HG03378 (cell line): Measurements from ENCODE around the gene GPBAR1.
"Not testable (repeated sequence)": the region's sequence is repeated elsewhere in the genome, so short reads cannot be mapped to it uniquely, and the experiment has no call there.

Source experiments
- ATAC-seq: cut with Tn5 transposase; IDR thresholded peaks from one replicate; pipeline ENCODE4 v1.9.1; 2021; ENCODE audit warnings: mild to moderate bottlenecking, moderate library complexity; ENCODE audit not compliant: unreplicated experiment

The GPBAR1 gene

DNA sequence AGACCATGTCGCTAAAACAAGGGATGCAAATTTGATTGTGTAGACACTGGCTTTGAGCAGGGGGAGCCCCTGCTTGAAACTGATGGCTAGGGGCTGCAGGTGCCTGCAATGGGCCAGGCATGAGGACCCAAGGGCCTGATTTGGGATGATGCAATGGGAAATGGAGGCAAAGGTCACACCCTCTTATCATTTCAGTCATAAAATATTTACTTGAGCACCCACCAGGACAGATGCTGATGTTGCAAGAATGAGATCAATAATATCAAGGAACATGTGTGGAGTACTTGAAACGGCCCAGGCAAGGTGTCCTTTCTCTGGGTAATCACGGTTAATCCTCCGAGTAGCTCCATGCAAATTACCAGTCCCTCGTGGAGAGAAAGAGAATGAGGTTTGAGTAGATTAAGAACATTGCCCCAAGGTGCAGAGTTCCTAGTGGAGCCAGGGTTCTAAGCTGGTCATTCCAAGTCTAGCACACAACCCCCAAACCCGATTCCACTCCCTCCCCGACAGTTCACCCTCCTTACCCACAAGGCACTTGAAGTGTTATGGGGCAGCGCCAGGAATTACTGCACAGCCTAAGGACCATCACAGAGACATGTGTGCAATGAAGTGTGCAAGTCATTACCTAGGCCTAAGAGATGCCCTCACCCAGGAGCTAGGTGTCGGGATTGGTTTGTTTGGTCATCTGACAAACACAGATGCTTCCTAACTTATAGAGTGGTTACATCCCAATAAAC, 45.5 kb downstream of the GPBAR1 start:
- ATAC-seq: no peak

DNA sequence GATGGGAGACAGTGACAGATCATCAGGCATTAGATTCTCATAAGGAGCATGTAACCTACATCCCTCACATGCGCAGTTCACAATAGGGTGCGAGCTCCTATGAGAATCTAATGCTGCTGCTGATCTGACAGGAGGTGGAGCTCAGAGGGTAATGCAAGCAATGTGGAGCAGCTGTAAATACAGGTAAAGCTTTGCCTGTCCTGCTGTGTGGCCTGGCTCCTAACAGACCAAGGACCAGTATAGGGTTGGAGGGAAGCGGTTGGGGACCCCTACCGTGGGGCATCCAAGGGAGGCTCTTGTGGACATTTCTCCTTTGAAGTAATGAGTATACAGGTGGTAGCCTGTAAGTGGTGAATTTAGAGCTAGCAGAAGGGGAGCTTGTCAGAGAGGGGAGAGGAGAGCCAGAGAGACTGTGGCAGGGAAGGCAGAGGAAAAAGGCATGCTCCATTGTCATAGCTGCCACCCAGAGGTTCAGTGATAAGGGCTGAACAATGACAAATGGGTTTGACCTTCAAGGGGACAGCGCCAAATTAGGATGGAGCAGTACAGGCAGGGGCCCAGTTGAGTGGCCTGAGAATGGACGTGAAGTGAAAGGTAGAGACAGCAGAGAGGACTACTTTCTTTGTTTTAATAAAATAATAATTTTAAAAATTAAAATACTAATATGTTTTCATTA, 46.7 kb downstream of the GPBAR1 start:
- ATAC-seq: no peak

DNA sequence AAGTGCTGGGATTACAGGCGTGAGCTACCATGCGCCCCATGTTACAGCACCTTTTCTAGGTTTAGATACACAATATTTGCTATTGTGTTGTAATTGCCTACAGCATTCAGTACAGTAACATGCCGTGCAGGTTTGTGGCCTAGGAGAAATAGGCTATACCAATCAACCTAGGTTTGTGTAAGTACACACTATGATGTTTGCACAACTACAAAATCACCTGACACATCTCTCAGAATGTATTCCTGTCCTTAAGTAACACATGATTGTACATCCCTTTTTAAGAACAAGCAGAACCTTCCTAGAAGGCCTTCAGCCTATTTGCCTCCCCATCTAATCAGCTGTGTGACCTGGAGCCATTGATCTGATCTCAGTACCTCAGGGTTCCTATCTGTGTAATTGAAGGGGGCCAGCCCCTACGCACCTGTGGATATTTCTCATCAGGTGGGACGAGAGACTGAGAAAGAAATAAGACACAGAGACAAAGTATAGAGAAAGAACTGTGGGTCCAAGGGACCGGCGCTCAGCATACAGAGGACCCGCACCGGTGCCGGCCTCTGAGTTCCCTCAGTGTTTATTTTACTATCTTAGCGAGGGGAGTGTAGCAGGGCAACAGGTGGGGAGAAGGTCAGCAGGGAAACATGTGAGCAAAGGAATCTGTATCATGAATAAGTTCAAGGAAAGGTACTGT, 50.2 kb downstream of the GPBAR1 start:
- ATAC-seq: no peak

DNA sequence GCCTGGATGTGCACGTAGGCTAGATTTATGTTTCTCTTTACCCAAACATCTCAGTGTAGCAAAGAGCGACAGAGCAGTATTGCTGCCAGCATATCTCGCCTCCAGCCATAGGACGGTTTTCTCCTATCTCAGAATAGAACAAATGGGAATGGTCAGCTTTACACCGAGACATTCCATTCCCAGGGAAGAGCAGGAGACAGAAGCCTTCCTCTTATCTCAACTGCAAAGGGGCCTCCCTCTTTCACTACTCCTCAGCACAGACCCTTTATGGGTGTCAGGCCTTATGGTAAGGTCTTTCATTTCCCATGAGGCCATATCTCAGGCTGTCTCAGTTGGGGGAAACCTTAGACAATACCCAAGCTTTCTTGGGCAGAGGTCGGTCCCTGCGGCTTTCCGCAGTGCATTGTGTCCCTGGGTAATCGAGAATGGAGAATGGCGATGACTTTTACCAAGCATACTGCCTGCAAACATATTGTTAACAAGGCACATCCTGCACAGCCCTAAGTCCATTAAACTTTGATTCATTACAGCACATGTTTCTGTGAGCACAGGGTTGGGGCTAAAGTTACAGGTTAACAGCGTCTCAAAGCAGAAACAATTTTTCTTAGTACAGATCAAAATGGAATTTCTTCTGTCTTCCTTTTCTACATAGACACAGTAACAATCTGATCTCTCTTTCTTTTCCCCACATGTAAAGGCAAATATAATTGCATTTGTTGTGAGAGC, 50.9 kb downstream of the GPBAR1 start:
- ATAC-seq: not testable (repeated sequence)

DNA sequence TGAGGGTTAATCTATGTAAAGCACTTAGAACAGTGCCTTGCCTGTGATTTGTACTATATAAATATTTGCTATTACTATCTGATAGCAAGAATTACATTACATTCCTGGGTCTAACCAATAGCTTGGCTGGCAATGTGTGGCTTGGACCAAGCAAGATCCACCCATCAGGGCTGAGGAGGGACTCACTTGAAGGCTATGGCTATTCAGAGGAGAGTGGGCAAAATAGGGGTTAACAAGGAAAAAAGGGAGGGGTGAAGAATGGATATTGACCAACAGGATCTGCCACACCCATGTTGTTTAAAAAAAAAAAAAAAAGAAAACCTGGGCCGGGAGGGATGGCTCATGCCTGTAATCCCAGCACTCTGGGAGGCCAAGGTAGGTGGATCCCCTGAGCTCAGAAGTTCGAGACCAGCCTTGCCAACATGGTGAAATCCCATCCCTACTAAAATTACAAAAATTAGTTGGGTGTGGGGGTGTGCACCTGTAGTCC, 51.5 kb downstream of the GPBAR1 start:
- no peak for ATAC-seq

DNA sequence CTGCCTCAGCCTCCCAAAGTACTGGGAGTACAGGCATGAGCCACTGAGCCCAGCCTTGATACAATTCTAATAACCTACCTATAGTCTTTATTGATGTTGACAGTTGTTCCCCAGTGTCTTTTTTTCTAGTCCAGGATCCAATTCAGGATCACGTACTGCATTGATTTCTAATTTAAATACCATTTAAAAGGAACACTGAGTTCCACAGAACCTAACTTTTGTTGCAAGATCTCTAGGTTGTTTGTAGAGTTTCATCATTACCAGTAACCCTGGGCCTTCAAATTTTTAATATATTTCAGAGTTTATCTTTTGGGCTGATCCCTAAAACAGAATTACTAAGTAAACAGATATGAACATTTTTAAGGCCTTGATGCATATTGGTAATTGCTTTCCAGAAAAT, 52.5 kb downstream of the GPBAR1 start:
- no peak for ATAC-seq
